Calu3 (cell line): Measurements from ENCODE around the gene ATP1A4. TPM values are rescaled to one million over a fixed set of nuclear protein-coding genes. Genes with fewer than 3 reads are reported as not detected.

ENCODE experiments used
- BruUV-seq: library from RNA; stranded (reverse); fragments of 400-500 nt; replicated peaks from 2 replicates; lab custom pipeline; 2021; lab: Mats Ljungman, UMichigan
- CTCF ChIA-PET: fragments of 300-600 bp; sonication (Branson Sonifier 250); formaldehyde crosslinking; loops from one replicate; lab custom pipeline; 2022; ENCODE audit warnings: antibody characterized with exemption; lab: Charles Lee
- DNase-seq: peaks from one replicate; pipeline ENCODE4 v3.0.0; 2022
- H3K27ac Mint-ChIP-seq: one replicate; pipeline ENCODE4 v1.8.0; 2022; ENCODE audit warnings: mixed read lengths; ENCODE audit not compliant: unreplicated experiment
- H3K27me3 Mint-ChIP-seq: one replicate; pipeline ENCODE4 v1.8.0; 2022; ENCODE audit warnings: mixed read lengths; ENCODE audit not compliant: unreplicated experiment
- H3K36me3 Mint-ChIP-seq: one replicate; pipeline ENCODE4 v1.8.0; 2022; ENCODE audit warnings: mild to moderate bottlenecking, moderate library complexity, mixed read lengths; ENCODE audit not compliant: insufficient read depth, unreplicated experiment
- H3K4me1 Mint-ChIP-seq: one replicate; pipeline ENCODE4 v1.8.0; 2022; ENCODE audit warnings: mild to moderate bottlenecking, low read depth, mixed read lengths; ENCODE audit not compliant: unreplicated experiment
- H3K4me3 Mint-ChIP-seq: one replicate; pipeline ENCODE4 v1.8.0; 2022; ENCODE audit warnings: mild to moderate bottlenecking, low read depth, moderate library complexity, mixed read lengths; ENCODE audit not compliant: unreplicated experiment
- H3K9me3 Mint-ChIP-seq: one replicate; pipeline ENCODE4 v1.8.0; 2022; ENCODE audit warnings: low read depth, mixed read lengths; ENCODE audit not compliant: unreplicated experiment
- intact Hi-C: fragments of 100-400 bp; cut with micrococcal nuclease; formaldehyde crosslinking; loops from one replicate; pipeline ENCODE4 v1.10.0; 2022; ENCODE audit not compliant: unreplicated experiment
- total RNA-seq: library from RNA; stranded (reverse); gene quantifications from 2 replicates; pipeline ENCODE4 v1.2.3, GENCODE V29; 2022
- TF ChIP-seq, protein P1 (sequence below): fragments of 200-600 bp; IDR thresholded peaks from one replicate; pipeline ENCODE4 v1.8.0; 2022; ENCODE audit warnings: antibody characterized with exemption; ENCODE audit not compliant: unreplicated experiment

The ATP1A4 gene
- total RNA-seq, 1 experiment from 2014 or later = not detected

GRCh38 chr1:160167580-160167979, 16.2 kb downstream of the ATP1A4 start:
- Mint-ChIP-seq H3K4me1 (no peaks in the 10 kb centered on the region), H3K27ac (no peak overlapping the region), H3K4me3 (no peak overlapping the region), H3K27me3 (peaks cover 88% of the 10 kb centered on the region), H3K36me3 (no peaks in the 10 kb centered on the region), H3K9me3 (no peaks in the 10 kb centered on the region)
- CTCF ChIA-PET = no interaction called here
- no peak for DNase-seq
- no TSS peak for BruUV-seq
- TF ChIP-seq, protein P1, sequence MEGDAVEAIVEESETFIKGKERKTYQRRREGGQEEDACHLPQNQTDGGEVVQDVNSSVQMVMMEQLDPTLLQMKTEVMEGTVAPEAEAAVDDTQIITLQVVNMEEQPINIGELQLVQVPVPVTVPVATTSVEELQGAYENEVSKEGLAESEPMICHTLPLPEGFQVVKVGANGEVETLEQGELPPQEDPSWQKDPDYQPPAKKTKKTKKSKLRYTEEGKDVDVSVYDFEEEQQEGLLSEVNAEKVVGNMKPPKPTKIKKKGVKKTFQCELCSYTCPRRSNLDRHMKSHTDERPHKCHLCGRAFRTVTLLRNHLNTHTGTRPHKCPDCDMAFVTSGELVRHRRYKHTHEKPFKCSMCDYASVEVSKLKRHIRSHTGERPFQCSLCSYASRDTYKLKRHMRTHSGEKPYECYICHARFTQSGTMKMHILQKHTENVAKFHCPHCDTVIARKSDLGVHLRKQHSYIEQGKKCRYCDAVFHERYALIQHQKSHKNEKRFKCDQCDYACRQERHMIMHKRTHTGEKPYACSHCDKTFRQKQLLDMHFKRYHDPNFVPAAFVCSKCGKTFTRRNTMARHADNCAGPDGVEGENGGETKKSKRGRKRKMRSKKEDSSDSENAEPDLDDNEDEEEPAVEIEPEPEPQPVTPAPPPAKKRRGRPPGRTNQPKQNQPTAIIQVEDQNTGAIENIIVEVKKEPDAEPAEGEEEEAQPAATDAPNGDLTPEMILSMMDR = no peak
- intact Hi-C loops = no loop called here

- CTCF ChIA-PET = interaction anchor here (0.7 kb wide), 1 partner anchor 12 kb away, joined by 4 read pairs; no protein-coding TSS in a partner anchor
- intact Hi-C loops = no loop called here
- Mint-ChIP-seq H3K4me3 (no peak overlapping the region), H3K9me3 (no peaks in the 10 kb centered on the region), H3K36me3 (no peaks in the 10 kb centered on the region), H3K27me3 (peaks cover 88% of the 10 kb centered on the region), H3K27ac (no peak overlapping the region), H3K4me1 (no peaks in the 10 kb centered on the region)
- BruUV-seq = no TSS peak
- no peak for DNase-seq
- TF ChIP-seq, protein P1 = no peak
Measured at GRCh38 chr1:160168016-160168415, 16.6 kb downstream of the ATP1A4 start.

GRCh38 chr1:160168609-160169369, 17.4 kb downstream of the ATP1A4 start:
- CTCF ChIA-PET = interaction anchor here (0.7 kb wide), 1 partner anchor 13 kb away, joined by 4 read pairs; no protein-coding TSS in a partner anchor
- no peak overlapping the region for H3K27ac Mint-ChIP-seq
- DNase-seq = no peak
- BruUV-seq = no TSS peak
- no peaks in the 10 kb centered on the region for H3K9me3 Mint-ChIP-seq
- no peak overlapping the region for H3K4me3 Mint-ChIP-seq
- peaks cover 88% of the 10 kb centered on the region for H3K27me3 Mint-ChIP-seq
- no peaks in the 10 kb centered on the region for H3K36me3 Mint-ChIP-seq
- no peaks in the 10 kb centered on the region for H3K4me1 Mint-ChIP-seq
- intact Hi-C loops = no loop called here
- TF ChIP-seq, protein P1 = no peak

DNA sequence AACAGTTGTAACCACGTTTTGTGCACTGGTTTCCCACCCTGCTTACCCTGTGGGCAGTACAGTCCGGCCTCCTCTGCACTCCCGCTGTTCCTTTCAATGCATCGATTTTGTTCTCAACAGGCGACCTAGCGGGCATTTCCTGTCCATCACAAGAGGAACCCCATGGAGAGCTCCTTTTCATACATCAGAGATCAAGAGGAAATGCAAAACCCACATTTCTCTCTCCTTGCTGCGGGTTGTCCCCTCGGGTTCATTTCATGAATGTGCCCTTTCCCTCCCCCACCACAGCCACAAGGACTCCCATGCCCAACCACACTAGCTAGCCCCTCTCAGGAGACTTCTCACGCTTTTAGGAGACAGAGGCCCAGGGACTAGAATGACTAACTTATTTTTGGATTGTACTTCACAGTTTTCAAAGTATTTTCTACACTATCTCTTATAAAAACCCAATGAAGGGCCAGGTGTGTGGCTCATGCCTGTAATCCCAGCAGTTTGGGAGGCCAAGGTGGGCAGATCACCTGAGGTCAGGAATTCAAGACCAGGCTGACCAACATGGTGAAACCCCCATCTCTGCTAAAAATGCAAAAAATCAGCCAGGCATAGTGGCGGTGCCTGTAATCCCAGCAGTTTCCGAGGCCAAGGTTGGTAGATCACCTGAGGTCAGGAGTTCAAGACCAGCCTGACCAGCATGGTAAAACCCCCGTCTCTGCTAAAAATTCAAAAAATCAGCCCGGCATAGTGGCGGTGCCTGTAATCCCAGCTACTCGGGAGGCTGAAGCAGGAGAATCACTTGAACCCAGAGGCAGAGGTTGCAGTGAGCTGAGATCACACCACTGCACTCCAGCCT, 18.4 kb downstream of the ATP1A4 start:
- TF ChIP-seq, protein P1 = no peak
- CTCF ChIA-PET = no interaction called here
- BruUV-seq = no TSS peak
- Mint-ChIP-seq H3K4me1 (no peaks in the 10 kb centered on the region), H3K4me3 (no peak overlapping the region), H3K9me3 (no peaks in the 10 kb centered on the region), H3K27ac (no peak overlapping the region), H3K36me3 (no peaks in the 10 kb centered on the region), H3K27me3 (peaks cover 88% of the 10 kb centered on the region)
- intact Hi-C loops = no loop called here
- DNase-seq = no peak
